Sigmoid colon (tissue), 4 donors: ENCODE measurements around the gene SLC35E4.

ENCODE experiments used
- CTCF ChIP-seq, 4 experiments: fragments of 450-650 bp in 3 of 4; fragments of 200-600 bp in 1 of 4; IDR thresholded peaks; one replicate each; pipeline ENCODE4 v1.5.1; 2016 to 2019; ENCODE audit warnings: antibody characterized with exemption in 4 of 4, mild to moderate bottlenecking in 3 of 4, moderate library complexity in 2 of 4
- EP300 ChIP-seq, 4 donors: sonication (generic); formaldehyde crosslinking; IDR thresholded peaks; one replicate each; pipeline ENCODE4 v1.6.1; 2017; ENCODE audit warnings: antibody characterized with exemption in 4 of 4
- POLR2A ChIP-seq, 2 donors: fragments of 450-650 bp; IDR thresholded peaks; one replicate each; pipeline ENCODE4 v1.6.1; 2016; ENCODE audit warnings: antibody characterized with exemption in 2 of 2, mild to moderate bottlenecking in 2 of 2, moderate library complexity in 2 of 2
- POLR2AphosphoS5 ChIP-seq, 4 donors: sonication (generic); formaldehyde crosslinking; IDR thresholded peaks; one replicate each; pipeline ENCODE4 v1.6.1; 2017; ENCODE audit warnings: antibody characterized with exemption in 4 of 4

- TF ChIP-seq CTCF (IDR thresholded peaks at IDR 0.05) (no peak), EP300 (IDR thresholded peaks at IDR 0.05) (no peak), POLR2AphosphoS5 (IDR thresholded peaks at IDR 0.05) (no peak), POLR2A (IDR thresholded peaks at IDR 0.05) (no peak)
Measured at GRCh38 chr22:30596886-30597285, 38.7 kb upstream of the SLC35E4 start.
